GM19099 (cell line): Measurements from ENCODE around the gene HOXA7.

Experiments used
- POLR2A ChIP-seq: IDR thresholded peaks from 3 replicates; pipeline ENCODE4 v1.6.1; 2011; ENCODE audit warnings: low read depth; ENCODE audit not compliant: insufficient read length; ENCODE audit errors: extremely low read depth

The HOXA7 gene

GRCh38 chr7:27125986-27126394, 30.5 kb downstream of the HOXA7 start:
- TF ChIP-seq POLR2A: no peak

DNA sequence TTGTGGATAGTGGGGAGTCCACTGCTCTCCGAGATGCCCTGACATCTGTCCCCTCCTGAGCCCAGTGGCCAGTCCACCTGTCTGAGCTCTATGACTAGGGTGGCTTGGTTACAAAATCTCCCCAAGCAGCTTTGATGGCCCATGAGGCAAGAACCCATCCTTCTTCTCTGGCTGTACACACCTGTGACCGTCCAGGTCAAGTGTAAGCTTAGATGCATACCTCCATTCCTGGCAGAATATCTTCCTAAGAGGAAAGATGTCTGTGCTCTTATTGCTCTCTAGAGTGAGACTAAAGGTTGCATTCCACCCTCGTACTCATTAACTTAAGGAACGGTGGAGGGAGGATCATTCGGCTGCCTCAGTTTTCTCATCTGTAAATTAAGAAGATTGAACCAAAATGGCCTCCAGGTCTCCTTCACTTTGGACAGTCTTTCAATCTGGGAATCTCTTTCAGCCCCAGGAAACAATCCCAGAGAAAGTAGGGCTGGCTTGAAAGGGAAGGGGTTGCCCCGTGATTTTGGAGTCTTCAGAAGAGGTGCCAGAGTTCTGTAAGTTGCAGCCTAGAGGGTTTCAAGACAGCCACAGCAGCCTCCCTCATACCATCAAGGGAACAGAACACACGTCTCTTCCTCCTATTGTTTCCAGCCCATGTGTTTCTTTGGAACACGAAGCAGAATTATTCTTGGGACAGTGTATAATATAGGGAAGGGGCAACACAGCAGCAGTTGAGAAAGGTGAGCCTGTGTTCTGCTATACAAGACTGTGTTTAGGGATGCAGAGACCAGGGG, 31.4 kb downstream of the HOXA7 start:
- no peak for TF ChIP-seq POLR2A

DNA sequence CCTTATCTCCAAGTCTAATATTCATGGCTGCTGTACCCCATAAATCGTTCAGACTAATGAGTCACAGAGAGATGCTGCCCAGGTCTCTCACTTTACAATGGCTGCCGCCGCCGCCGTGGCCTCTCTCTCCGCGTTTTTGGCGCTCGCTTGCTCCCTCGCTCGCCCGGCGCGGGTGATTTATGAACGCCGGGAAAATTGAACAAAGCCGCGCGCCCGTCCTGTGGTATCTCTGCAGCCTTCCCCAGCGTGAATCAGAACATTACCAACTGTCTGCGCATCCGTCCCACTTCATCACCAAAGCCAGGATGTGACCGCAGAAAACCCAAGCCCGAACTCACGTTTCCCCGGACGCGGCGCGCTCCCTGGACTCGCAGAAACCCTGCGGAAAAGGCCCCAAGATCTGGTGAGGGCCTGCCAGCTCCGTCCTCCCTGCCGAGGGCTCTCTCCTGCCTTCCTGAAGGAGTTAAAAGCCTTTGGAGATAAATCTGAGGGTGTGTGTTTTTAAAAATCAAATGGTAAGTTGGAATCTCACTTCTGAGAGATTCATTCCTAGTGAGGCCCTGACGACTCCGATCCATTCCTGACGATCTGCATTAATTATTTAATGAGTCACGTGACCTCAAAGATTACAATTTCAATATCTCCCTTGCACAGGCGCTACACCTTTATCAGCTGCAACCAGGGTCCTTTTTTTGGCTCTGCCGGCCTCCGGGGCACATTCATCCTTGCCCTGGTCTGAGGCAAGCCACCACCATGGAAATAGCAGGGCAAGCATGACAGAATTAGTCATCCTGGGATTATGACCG, 32.2 kb downstream of the HOXA7 start:
- no peak for TF ChIP-seq POLR2A

- no peak for TF ChIP-seq POLR2A
Measured at GRCh38 chr7:27123477-27124053, 32.9 kb downstream of the HOXA7 start.

- no peak for TF ChIP-seq POLR2A
Measured at GRCh38 chr7:27123007-27123476, 33.4 kb downstream of the HOXA7 start.

DNA sequence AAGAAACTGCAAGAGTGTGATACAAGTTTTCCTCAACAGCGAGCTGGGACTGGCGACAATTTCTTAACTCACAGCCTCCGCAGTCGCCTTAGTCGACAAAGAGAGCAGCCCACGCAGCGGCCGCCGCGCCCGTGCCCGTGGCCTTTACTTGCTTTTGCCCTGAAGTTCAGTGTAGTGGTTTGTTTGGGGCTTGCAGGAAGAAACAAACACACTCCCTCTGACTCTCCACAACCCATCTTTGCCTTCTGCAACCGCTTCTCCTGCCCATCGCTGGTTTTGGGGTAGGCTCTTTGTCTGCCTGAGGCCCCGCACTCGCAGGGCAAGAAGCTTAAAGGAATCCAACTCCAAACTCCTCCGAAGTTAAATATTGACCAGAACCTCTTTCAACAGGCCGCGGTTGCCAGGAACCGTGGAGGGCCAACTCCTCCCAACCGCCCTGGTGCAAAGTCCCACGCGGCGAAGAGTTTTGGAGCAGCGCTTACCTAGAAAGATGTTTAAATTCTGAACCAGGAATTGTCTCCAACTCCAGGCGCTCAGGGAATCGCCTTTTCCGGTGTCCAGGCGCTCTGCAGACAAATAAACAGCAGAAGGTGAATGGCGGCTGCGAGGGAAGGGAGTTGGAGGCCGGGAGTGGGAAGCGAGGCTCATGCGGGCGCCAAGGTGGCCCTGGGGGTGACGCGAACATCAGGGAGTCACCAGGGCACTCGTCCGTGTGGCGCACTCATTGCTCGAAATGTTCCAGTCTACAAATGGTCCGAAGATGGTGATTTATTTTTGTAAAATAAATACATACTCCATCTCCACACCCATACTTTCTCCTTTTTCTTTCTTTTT, 34.2 kb downstream of the HOXA7 start:
- no peak for TF ChIP-seq POLR2A

- TF ChIP-seq POLR2A: no peak
Measured at GRCh38 chr7:27121684-27122076, 34.8 kb downstream of the HOXA7 start.

GRCh38 chr7:27119412-27119911, 37.0 kb downstream of the HOXA7 start:
- TF ChIP-seq POLR2A: no peak

DNA sequence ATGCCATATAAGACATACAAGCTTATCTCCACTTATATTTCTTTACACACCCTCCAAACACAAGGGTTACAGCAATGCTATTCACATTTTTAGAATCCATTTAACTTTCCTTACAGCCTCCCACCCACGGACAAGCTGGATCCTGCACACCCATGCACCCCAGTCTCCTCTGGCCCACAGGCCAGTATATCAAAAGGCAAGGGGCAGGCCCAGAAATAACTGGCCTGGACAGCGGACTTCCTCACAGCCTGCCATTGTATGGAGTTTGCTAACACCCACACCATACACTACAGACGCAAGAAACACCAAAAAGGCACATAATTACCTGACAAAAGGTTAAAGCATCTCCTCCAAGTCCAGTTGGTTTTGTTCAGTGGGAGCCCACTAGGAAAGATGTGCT, 37.9 kb downstream of the HOXA7 start:
- no peak for TF ChIP-seq POLR2A

DNA sequence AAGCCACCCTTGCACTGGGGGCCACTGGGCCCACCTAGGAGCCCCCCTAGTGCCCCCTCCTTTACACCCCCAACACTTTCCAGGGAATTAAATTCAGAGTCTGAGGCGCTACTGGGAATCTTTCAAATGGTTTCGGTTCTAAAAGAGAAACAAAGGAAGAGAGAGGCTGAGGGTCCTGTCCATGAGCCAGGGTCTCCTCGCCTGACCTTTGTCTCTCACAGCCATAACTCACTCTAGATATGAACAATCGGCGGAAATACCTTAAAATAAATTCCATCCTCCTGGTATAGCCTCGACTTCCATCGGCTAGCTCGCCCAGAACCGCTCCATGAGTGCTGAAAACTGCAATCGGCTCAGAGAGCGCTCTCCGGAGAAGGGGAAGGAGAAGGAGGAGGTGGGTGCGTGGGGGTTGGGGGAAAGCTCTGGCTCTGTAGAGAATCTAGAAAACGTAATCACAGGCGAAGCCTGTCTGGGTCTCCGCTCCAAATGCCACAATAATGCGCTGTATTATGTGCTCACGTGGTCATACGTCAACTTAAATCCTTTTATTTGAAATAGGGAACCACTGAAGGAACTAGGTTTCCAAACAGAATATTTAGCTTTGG, 38.5 kb downstream of the HOXA7 start:
- TF ChIP-seq POLR2A: no peak

DNA sequence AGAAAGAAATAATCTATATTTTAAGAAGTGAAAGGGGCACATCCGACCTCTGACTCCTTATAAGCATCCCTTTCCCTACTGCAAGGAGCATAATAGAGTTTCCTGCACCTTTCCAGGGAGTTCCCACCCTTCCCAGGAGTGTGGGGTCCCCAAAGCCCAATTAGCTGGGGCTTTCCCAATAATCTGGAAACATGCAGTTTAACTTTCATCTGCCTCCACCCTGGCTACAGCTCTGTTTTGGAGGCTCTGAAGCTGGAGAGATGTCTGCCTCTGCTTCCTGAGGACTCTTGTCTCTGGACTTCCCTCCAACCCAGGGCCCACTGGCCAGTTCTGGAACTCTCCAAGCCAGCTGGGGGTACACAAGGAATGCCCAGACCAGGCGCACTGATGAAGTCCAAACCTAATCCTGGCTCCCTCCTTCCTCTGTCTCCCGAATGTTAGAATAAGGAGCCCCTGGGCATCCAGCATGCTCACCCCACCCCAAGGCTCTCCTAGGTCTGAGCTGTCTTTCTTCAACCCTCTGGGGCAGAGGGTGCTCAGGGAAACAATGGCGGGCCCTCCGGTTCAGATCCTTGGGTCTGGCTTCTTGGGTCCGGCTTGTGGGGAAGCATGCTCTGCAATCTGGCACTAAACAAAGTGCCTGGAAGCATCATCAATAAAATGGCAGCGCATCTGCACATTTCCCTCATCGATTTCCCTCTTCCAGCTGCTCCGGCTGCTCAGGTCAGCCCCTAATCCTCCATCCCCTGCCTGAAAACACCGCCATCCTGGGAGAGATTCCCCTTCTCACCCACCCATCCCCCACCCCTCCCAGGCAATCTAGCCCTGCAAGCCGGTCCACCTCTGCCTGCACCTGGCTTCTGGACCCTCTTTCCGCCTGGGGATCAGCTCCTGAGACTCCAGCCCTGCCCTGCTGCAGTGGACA, 39.3 kb downstream of the HOXA7 start:
- no peak for TF ChIP-seq POLR2A

DNA sequence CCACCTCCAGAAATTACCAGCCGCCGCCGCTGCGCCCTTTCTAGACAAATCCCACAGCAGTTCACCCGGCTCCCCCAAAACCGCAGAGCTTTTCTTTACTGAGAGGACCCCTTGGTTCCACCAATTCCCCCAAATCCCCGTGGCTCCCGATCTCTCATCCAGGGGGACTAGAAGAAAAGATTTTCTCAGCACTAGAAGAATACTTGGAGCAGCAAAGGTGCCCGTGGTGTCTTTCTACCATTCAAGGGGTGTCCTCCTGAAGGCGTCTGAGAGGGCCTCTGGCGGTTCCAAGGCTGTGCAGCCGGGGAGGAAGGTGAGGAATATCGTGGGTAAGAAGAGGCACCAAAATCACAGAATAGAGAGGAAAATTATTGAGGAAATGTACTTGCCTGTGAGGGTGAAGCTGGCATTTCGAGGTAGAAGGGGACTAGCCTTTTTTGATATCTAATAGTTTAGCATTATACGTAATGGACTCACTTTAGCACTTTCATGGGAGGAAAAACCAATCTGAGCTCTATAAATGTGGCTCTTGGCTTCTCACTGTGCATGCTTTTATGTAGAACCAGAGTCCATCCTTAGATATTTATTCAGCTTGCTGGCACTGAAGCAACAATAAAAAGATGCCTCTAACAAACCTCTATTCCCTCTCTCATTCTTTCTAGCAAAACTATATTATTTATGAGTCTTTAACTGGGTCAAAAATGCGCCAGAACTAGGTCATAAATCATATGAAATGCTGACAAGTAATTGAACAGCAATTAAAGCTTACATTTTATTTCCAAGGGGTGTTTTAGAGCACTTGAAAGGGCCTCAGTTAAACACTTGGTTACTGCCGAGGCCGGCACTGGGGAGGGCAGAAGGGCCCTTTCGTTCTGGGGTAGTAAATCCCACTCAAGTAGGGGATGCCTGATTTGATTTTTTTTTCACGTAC, 40.2 kb downstream of the HOXA7 start:
- no peak for TF ChIP-seq POLR2A
